A549 (cell line): Measurements from ENCODE around the gene MON1A. TPM values are rescaled to one million over a fixed set of nuclear protein-coding genes. Genes with fewer than 3 reads are reported as not detected.

Source experiments
- ATAC-seq, 2 experiments: fragments of 200-7000 bp in 1 of 2; fragments of >200 bp in 1 of 2; cut with Nextera tagmentation in 1 of 2; cut with Tn5 transposase in 1 of 2; 3 replicates each; pipeline versions ENCODE4 v1.8.0 to v1.9.1; 2018 to 2020; ENCODE audit warnings: mild to moderate bottlenecking in 1 of 2, moderate library complexity in 1 of 2
- CTCF ChIA-PET: fragments of 300-600 bp; sonication (Branson Sonifier 250); formaldehyde crosslinking; extraction: SDS; loops from one replicate; lab custom pipeline; 2021; ENCODE audit warnings: antibody characterized with exemption, inconsistent platforms; lab: Yijun Ruan, JAX
- POLR2A ChIA-PET: fragments of 350-600 bp; formaldehyde crosslinking; extraction: SDS; loops from one replicate; lab custom pipeline; 2021; ENCODE audit warnings: antibody characterized with exemption, inconsistent platforms; lab: Yijun Ruan, JAX
- DNase-seq, 2 experiments: peaks; one replicate each; pipeline versions ENCODE4 v3.0.0 to v3.0.0-alpha.2; 2011 to 2016; ENCODE audit warnings: low read depth in 1 of 2, low spot score in 1 of 2
- FAIRE-seq: peaks from 2 replicates; lab custom pipeline; 2011; peaks lifted over from hg19 to GRCh38; lab: Jason Lieb, UNC
- H3K27ac ChIP-seq, 2 experiments: fragments of >200 bp; sonication (Bioruptor Twin); formaldehyde crosslinking; 3 replicates each; pipeline ENCODE4 v1.5.1; 2016 to 2017
- H3K4me1 ChIP-seq: fragments of >200 bp; sonication (Bioruptor Twin); formaldehyde crosslinking; 3 replicates; pipeline ENCODE4 v1.6.1; 2016
- H3K4me2 ChIP-seq: fragments of >200 bp; sonication (Bioruptor Twin); formaldehyde crosslinking; 3 replicates; pipeline ENCODE4 v1.6.1; 2016
- H3K4me3 ChIP-seq: fragments of >200 bp; sonication (Bioruptor Twin); formaldehyde crosslinking; 3 replicates; pipeline ENCODE4 v1.5.1; 2016
- H3K9me3 ChIP-seq: fragments of >200 bp; sonication (Bioruptor Twin); formaldehyde crosslinking; 3 replicates; pipeline ENCODE4 v1.6.1; 2016
- BCL3 ChIP-seq: fragments of >200 bp; sonication (Bioruptor Twin); formaldehyde crosslinking; IDR thresholded peaks from 3 replicates; pipeline ENCODE4 v1.6.1; 2016
- BHLHE40 ChIP-seq: IDR thresholded peaks from 2 replicates; pipeline ENCODE4 v1.6.1; 2012; ENCODE audit warnings: low read depth, low read length, inconsistent platforms
- CBX2 ChIP-seq: fragments of 200-600 bp; sonication (generic); IDR thresholded peaks from 2 replicates; pipeline ENCODE4 v1.6.1; 2016; ENCODE audit warnings: low read depth, mild to moderate bottlenecking, borderline replicate concordance
- CEBPB ChIP-seq, 2 experiments: fragments of >200 bp in 1 of 2; sonication (Bioruptor Twin) in 1 of 2; formaldehyde crosslinking in 1 of 2; IDR thresholded peaks; 2 replicates each; pipeline ENCODE4 v1.6.1; 2012 to 2016
- CHD2 ChIP-seq: fragments of 150-350 bp; IDR thresholded peaks from 2 replicates; pipeline ENCODE4 v1.6.1; 2014; ENCODE audit warnings: low read length; ENCODE audit not compliant: partially characterized antibody
- EHF ChIP-seq: fragments of 250-450 bp; sonication (Bioruptor Pico); IDR thresholded peaks from 2 replicates; pipeline ENCODE4 v1.5.0; 2020; ENCODE audit warnings: mild to moderate bottlenecking
- FOSB ChIP-seq: fragments of 250-450 bp; sonication (Bioruptor Pico); IDR thresholded peaks from 2 replicates; pipeline ENCODE4 v1.5.0; 2020; ENCODE audit warnings: mild to moderate bottlenecking, moderate library complexity
- FOSL2 ChIP-seq, 2 experiments: fragments of 450-650 bp in 1 of 2; fragments of >200 bp in 1 of 2; sonication (Bioruptor Twin) in 1 of 2; formaldehyde crosslinking; IDR thresholded peaks; 2 replicates each; pipeline versions ENCODE4 v1.5.0 to v1.6.1; 2016 to 2020; ENCODE audit warnings: mild to moderate bottlenecking in 1 of 2, moderate library complexity in 1 of 2
- FOXS1 ChIP-seq: fragments of 250-450 bp; sonication (Bioruptor Pico); IDR thresholded peaks from 2 replicates; pipeline ENCODE4 v1.5.0; 2020; ENCODE audit warnings: mild to moderate bottlenecking, moderate library complexity
- HEYL ChIP-seq: fragments of 250-450 bp; sonication (Bioruptor Pico); IDR thresholded peaks from 2 replicates; pipeline ENCODE4 v1.8.0; 2021; ENCODE audit warnings: mild to moderate bottlenecking, moderate library complexity
- HOXB13 ChIP-seq: fragments of 250-450 bp; sonication (Bioruptor Pico); IDR thresholded peaks from 2 replicates; pipeline ENCODE4 v1.5.0; 2020; ENCODE audit warnings: low read depth, mild to moderate bottlenecking, moderate library complexity
- KDM5A ChIP-seq: fragments of 200-600 bp; sonication (generic); IDR thresholded peaks from 2 replicates; pipeline ENCODE4 v1.6.1; 2016; ENCODE audit warnings: antibody characterized with exemption, mild to moderate bottlenecking
- MAZ ChIP-seq: fragments of 150-350 bp; IDR thresholded peaks from 2 replicates; pipeline ENCODE4 v1.6.1; 2014; ENCODE audit warnings: antibody characterized with exemption, low read depth, low read length, borderline replicate concordance
- MYC ChIP-seq: IDR thresholded peaks from 2 replicates; pipeline ENCODE4 v1.6.1; 2012; ENCODE audit warnings: mild to moderate bottlenecking, inconsistent platforms, low read length, improper control_type of control experiment, borderline replicate concordance
- PHF8 ChIP-seq: fragments of 200-600 bp; sonication (generic); IDR thresholded peaks from 2 replicates; pipeline ENCODE4 v1.6.1; 2016; ENCODE audit warnings: low read depth, mild to moderate bottlenecking, antibody characterized with exemption, moderate library complexity, borderline replicate concordance
- RCOR1 ChIP-seq: fragments of 150-350 bp; IDR thresholded peaks from 2 replicates; pipeline ENCODE4 v1.6.1; 2014; ENCODE audit warnings: antibody characterized with exemption, low read length, low read depth
- SMC3 ChIP-seq: fragments of >200 bp; sonication (Bioruptor Twin); formaldehyde crosslinking; IDR thresholded peaks from 3 replicates; pipeline ENCODE4 v1.6.1; 2018; ENCODE audit warnings: inconsistent platforms
- SREBF2 ChIP-seq: fragments of 450-650 bp; IDR thresholded peaks from 2 replicates; pipeline ENCODE4 v1.6.1; 2014; ENCODE audit warnings: mild to moderate bottlenecking, moderate library complexity
- TP53 ChIP-seq: fragments of 250-450 bp; sonication (Bioruptor Pico); IDR thresholded peaks from 2 replicates; pipeline ENCODE4 v1.5.0; 2021; ENCODE audit warnings: mild to moderate bottlenecking, moderate library complexity
- USF2 ChIP-seq: fragments of 450-650 bp; IDR thresholded peaks from 2 replicates; pipeline ENCODE4 v1.6.1; 2014; ENCODE audit warnings: antibody characterized with exemption
- ZC3H11A ChIP-seq: fragments of 450-650 bp; IDR thresholded peaks from 2 replicates; pipeline ENCODE4 v1.6.1; 2014; ENCODE audit warnings: antibody characterized with exemption, mild to moderate bottlenecking
- ZFP36 ChIP-seq: fragments of 450-650 bp; IDR thresholded peaks from 2 replicates; pipeline ENCODE4 v1.6.1; 2014; ENCODE audit warnings: borderline replicate concordance; ENCODE audit not compliant: partially characterized antibody
- WGBS: methylation state at CpG from one replicate; pipeline ENCODE4 v1.1.6; 2017; ENCODE audit errors: missing lambda C conversion rate; 5-methylcytosine and 5-hydroxymethylcytosine counted together
- polyA plus RNA-seq, 4 experiments: library from polyadenylated mRNA; depleted of rRNA in 3 of 4; stranded (reverse); fragments of >200 nt; fragmentation: RNase III in 1 of 4; extraction: RNeasy Plus Mini Kit Qiagen cat#74134 plus additional on column Dnase treatment in 1 of 4; gene quantifications; 2 replicates in 3 of 4; 3 replicates in 1 of 4; pipeline ENCODE4 v1.2.3, GENCODE V29; 2011 to 2017

Gene MON1A
- polyA plus RNA-seq, 2 of the 4 experiments (the other 2 are of a cell fraction), result 4.2 to 5.1 TPM

- ATAC-seq (0 out of 6 replicates have a peak, but pooled peaks of 1 of the 2 experiments have one; percentile 20), DNase-seq (no peak), FAIRE-seq (no peak)
- Histone ChIP-seq H3K9me3 (no peaks in the 10 kb centered on the region), H3K4me2 (no peak overlapping the region), H3K27ac (no peak overlapping the region), H3K4me1 (no peaks in the 10 kb centered on the region), H3K4me3 (no peak overlapping the region)
- no peak for TF ChIP-seq CHD2
- TF ChIP-seq FOXS1 (CRISPR knock-in tag), result no peak
- no peak for TF ChIP-seq KDM5A
- TF ChIP-seq HOXB13 (CRISPR knock-in tag), result no peak
- no peak for TF ChIP-seq SMC3
- no peak for TF ChIP-seq PHF8
- no peak for TF ChIP-seq TP53 (CRISPR knock-in tag)
- no peak for TF ChIP-seq FOSB (CRISPR knock-in tag)
- POLR2A ChIA-PET, result no interaction called here
- CTCF ChIA-PET, result interaction anchor here (0.9 to 2.4 kb wide), 5 partner anchors 18 to 48 kb away, joined by 3 to 11 read pairs (median 4); no protein-coding TSS in a partner anchor
- WGBS, result 61% methylated on average over 5 of the region's 6 CpGs
These were observed 48.9 kb downstream of the MON1A start for GRCh38 chr3:49880581-49881315.

- Histone ChIP-seq H3K27ac (no peak overlapping the region), H3K4me2 (no peak overlapping the region), H3K4me3 (no peak overlapping the region), H3K4me1 (no peaks in the 10 kb centered on the region), H3K9me3 (no peaks in the 10 kb centered on the region)
- WGBS, result 67% methylated on average over 2 of the region's 2 CpGs
- no peak for TF ChIP-seq MYC
- no peak for TF ChIP-seq CBX2
- no peak for TF ChIP-seq USF2
- TF ChIP-seq BCL3, result no peak
- TF ChIP-seq SREBF2, result no peak
- no peak for TF ChIP-seq HEYL
- no peak for TF ChIP-seq FOSL2 (IDR thresholded peaks at IDR 0.05)
- no peak for TF ChIP-seq FOSL2 (CRISPR knock-in tag; IDR thresholded peaks at IDR 0.05)
- TF ChIP-seq EHF, result no peak
- no peak for TF ChIP-seq ZC3H11A
- ChIA-PET CTCF (interaction anchor here (2.0 to 4.5 kb wide), 2 partner anchors 26 to 40 kb away, joined by 7 to 23 read pairs; no protein-coding TSS in a partner anchor), POLR2A (no interaction called here)
- no peak for ATAC-seq
- DNase-seq, result no peak
- no peak for FAIRE-seq
These were observed 49.9 kb downstream of the MON1A start for GRCh38 chr3:49879721-49880120.

GRCh38 chr3:49878686-49879085 lies 50.9 kb downstream of the MON1A start:
- no peak overlapping the region for H3K4me3 ChIP-seq
- FAIRE-seq, result no peak
- DNase-seq, result no peak
- ATAC-seq, result no peak
- CTCF ChIA-PET, result interaction anchor here (0.6 to 4.5 kb wide), 4 partner anchors 11 to 116 kb away, joined by 3 to 23 read pairs (median 5); no protein-coding TSS in a partner anchor
- no peak overlapping the region for H3K4me2 ChIP-seq
- POLR2A ChIA-PET, result interaction anchor here (0.7 kb wide), 1 partner anchor 156 kb away, joined by 4 read pairs; no protein-coding TSS in a partner anchor
- H3K9me3 ChIP-seq, result no peaks in the 10 kb centered on the region
- no peak for TF ChIP-seq CEBPB (IDR thresholded peaks at IDR 0.05)
- TF ChIP-seq PHF8, result no peak
- no peak for TF ChIP-seq BHLHE40
- no peak for TF ChIP-seq TP53 (CRISPR knock-in tag)
- no peak for TF ChIP-seq RCOR1
- TF ChIP-seq HEYL, result no peak
- TF ChIP-seq ZC3H11A, result no peak
- TF ChIP-seq MAZ, result no peak
- no peak for TF ChIP-seq MYC
- no peak for TF ChIP-seq ZFP36
- no peak for TF ChIP-seq CBX2
- TF ChIP-seq, all 56 proteins: peak for 0
- H3K4me1 ChIP-seq, result no peaks in the 10 kb centered on the region
- H3K27ac ChIP-seq, result no peak overlapping the region
